Right cardiac atrium (tissue), 5 donors: ENCODE data around the gene ANKZF1. TPM values are rescaled to one million over a fixed set of nuclear protein-coding genes. Genes with fewer than 3 reads are reported as not detected.

Experiments used
- polyA plus RNA-seq: library from polyadenylated mRNA; stranded (reverse); fragments of 200-250 nt; gene quantifications from one replicate; pipeline ENCODE4 v1.2.3, GENCODE V29; 2013
- total RNA-seq, 4 donors: library from RNA; stranded (reverse); fragmentation: NEBNext Ultra II Directional; extraction: Animal tissue kit (Norgen Biotek cat#: 25700); gene quantifications; one replicate each; pipeline ENCODE4 v1.2.1, GENCODE V29; 2021
- donor health status: healthy with polysubstance abuse.
- donor health status: DM: no; HTN: yes; CAD: no.
- donor health status: DM: no; HTN: no; CAD: no.
- donor health status: DM: no; HTN: yes; CAD: no; lungs with severe emphysema.
- donor health status: DM: yes; HTN: yes; CAD: no.

ANKZF1 gene
- total and polyA plus RNA-seq, 5 donors: 14.9 to 32.0 (median 25.8) TPM

Other genes with a start within 250 kb of the ANKZF1 start
- not detected for gene FEV, start 244.6 kb upstream of the ANKZF1 start, total RNA-seq
- not detected for gene FEV, start 244.6 kb upstream of the ANKZF1 start, polyA plus RNA-seq
- not detected for gene CRYBA2, start 236.4 kb upstream of the ANKZF1 start, total RNA-seq
- gene CRYBA2, start 236.4 kb upstream of the ANKZF1 start, polyA plus RNA-seq: not detected
- not detected for gene CFAP65, start 188.3 kb upstream of the ANKZF1 start, total RNA-seq
- not detected for gene CFAP65, start 188.3 kb upstream of the ANKZF1 start, polyA plus RNA-seq
- not detected for gene IHH, start 168.9 kb upstream of the ANKZF1 start, total RNA-seq
- 0.05 TPM for gene IHH, start 168.9 kb upstream of the ANKZF1 start, polyA plus RNA-seq
- 1 to 10 TPM; 5.4 to 9.4 (median 9.2) TPM for gene NHEJ1, start 69.0 kb upstream of the ANKZF1 start, total RNA-seq
- 5.6 TPM for gene NHEJ1, start 69.0 kb upstream of the ANKZF1 start, polyA plus RNA-seq
- gene SLC23A3, start 59.8 kb upstream of the ANKZF1 start, total RNA-seq: under 1 TPM; 0.56 to 0.95 (median 0.57) TPM
- gene SLC23A3, start 59.8 kb upstream of the ANKZF1 start, polyA plus RNA-seq: 0.59 TPM
- gene CNPPD1, start 52.9 kb upstream of the ANKZF1 start, total RNA-seq: 10 to 100 TPM; 40.0 to 53.1 (median 48.5) TPM
- gene CNPPD1, start 52.9 kb upstream of the ANKZF1 start, polyA plus RNA-seq: 41.8 TPM
- gene RETREG2, start 51.5 kb upstream of the ANKZF1 start, total RNA-seq: 10 to 100 TPM; 35.2 to 47.3 (median 40.2) TPM
- gene RETREG2, start 51.5 kb upstream of the ANKZF1 start, polyA plus RNA-seq: 22.0 TPM
- gene ZFAND2B, start 23.0 kb upstream of the ANKZF1 start, total RNA-seq: 10 to 100 TPM; 21.8 to 28.9 (median 22.8) TPM
- gene ZFAND2B, start 23.0 kb upstream of the ANKZF1 start, polyA plus RNA-seq: 23.9 TPM
- gene ABCB6, start 10.8 kb upstream of the ANKZF1 start, total RNA-seq: 10 to 100 TPM; 19.4 to 30.5 (median 23.5) TPM
- 23.4 TPM for gene ABCB6, start 10.8 kb upstream of the ANKZF1 start, polyA plus RNA-seq
- gene ATG9A, start 170 bp upstream of the ANKZF1 start, total RNA-seq: 10 to 100 TPM; 69.2 to 78.5 (median 77.3) TPM
- 43.1 TPM for gene ATG9A, start 170 bp upstream of the ANKZF1 start, polyA plus RNA-seq
- gene GLB1L, start 15.6 kb downstream of the ANKZF1 start, total RNA-seq: 1 to 10 TPM; 2.7 to 3.8 (median 3.3) TPM
- gene GLB1L, start 15.6 kb downstream of the ANKZF1 start, polyA plus RNA-seq: 3.1 TPM
- 10 to 100 TPM; 17.5 to 19.7 (median 19.3) TPM for gene STK16, start 15.7 kb downstream of the ANKZF1 start, total RNA-seq
- gene STK16, start 15.7 kb downstream of the ANKZF1 start, polyA plus RNA-seq: 22.2 TPM
- gene TUBA4B, start 23.4 kb downstream of the ANKZF1 start, total RNA-seq: not detected
- not detected for gene TUBA4B, start 23.4 kb downstream of the ANKZF1 start, polyA plus RNA-seq
- 10 to 100 TPM; 27.6 to 88.6 (median 64.3) TPM for gene TUBA4A, start 24.1 kb downstream of the ANKZF1 start, total RNA-seq
- gene TUBA4A, start 24.1 kb downstream of the ANKZF1 start, polyA plus RNA-seq: 131 TPM
- 10 to 100 TPM; 43.9 to 78.7 (median 65.8) TPM for gene DNAJB2, start 49.6 kb downstream of the ANKZF1 start, total RNA-seq
- 57.5 TPM for gene DNAJB2, start 49.6 kb downstream of the ANKZF1 start, polyA plus RNA-seq
- under 1 TPM in 1 of 4 donors, not detected in 3; 0.25 TPM for gene PTPRN, start 79.6 kb downstream of the ANKZF1 start, total RNA-seq
- 0.41 TPM for gene PTPRN, start 79.6 kb downstream of the ANKZF1 start, polyA plus RNA-seq
- not detected for gene RESP18, start 102.9 kb downstream of the ANKZF1 start, total RNA-seq
- gene RESP18, start 102.9 kb downstream of the ANKZF1 start, polyA plus RNA-seq: not detected
- 10 to 100 TPM; 42.2 to 58.8 (median 56.2) TPM for gene DNPEP, start 158.1 kb downstream of the ANKZF1 start, total RNA-seq
- 50.0 TPM for gene DNPEP, start 158.1 kb downstream of the ANKZF1 start, polyA plus RNA-seq
- over 10,000 TPM in 1 of 4 donors, 1,000 to 10,000 TPM in 3; 6,970 to 10,932 (median 7,338) TPM for gene DES, start 188.6 kb downstream of the ANKZF1 start, total RNA-seq
- 9,146 TPM for gene DES, start 188.6 kb downstream of the ANKZF1 start, polyA plus RNA-seq
- gene SPEG, start 205.0 kb downstream of the ANKZF1 start, total RNA-seq: 100 to 1,000 TPM; 122 to 176 (median 159) TPM
- gene SPEG, start 205.0 kb downstream of the ANKZF1 start, polyA plus RNA-seq: 85.5 TPM